Stomach (tissue), 4 donors: ENCODE results near the gene RPP38.

ENCODE experiments used
- CTCF ChIP-seq, 7 experiments: fragments of 450-650 bp in 4 of 7; fragments of 200-600 bp in 3 of 7; sonication (generic) in 3 of 7; IDR thresholded peaks; one replicate each; pipeline ENCODE4 v1.5.1; 2016 to 2019; ENCODE audit warnings: antibody characterized with exemption in 7 of 7, control low read depth in 2 of 7, mild to moderate bottlenecking in 1 of 7
- EP300 ChIP-seq: sonication (generic); formaldehyde crosslinking; IDR thresholded peaks from one replicate; pipeline ENCODE4 v1.6.1; 2017; ENCODE audit warnings: antibody characterized with exemption
- POLR2AphosphoS5 ChIP-seq, 3 donors: sonication (generic); formaldehyde crosslinking; IDR thresholded peaks; one replicate each; pipeline ENCODE4 v1.6.1; 2016; ENCODE audit warnings: antibody characterized with exemption in 3 of 3

GRCh38 chr10:15072358-15072757 is 24.8 kb upstream of the RPP38 start:
- no peak for TF ChIP-seq CTCF (IDR thresholded peaks at IDR 0.05)
- TF ChIP-seq EP300 = no peak
- no peak for TF ChIP-seq POLR2AphosphoS5 (IDR thresholded peaks at IDR 0.05)
